Neural cell (in vitro differentiated cells): Measurements from ENCODE around the gene ST3GAL3.

Experiments
- EZH2 ChIP-seq: fragments of 200-600, 300-800 bp; shearing (Covaris generic), sonication (generic); IDR thresholded peaks from 2 replicates; pipeline ENCODE4 v1.6.1; 2014; ENCODE audit warnings: antibody characterized with exemption, low read length, borderline replicate concordance, mild to moderate bottlenecking; ENCODE audit not compliant: insufficient read depth, poor library complexity, severe bottlenecking
- MXI1 ChIP-seq: fragments of 450-650 bp; conservative IDR thresholded peaks from 2 replicates; pipeline ENCODE4 v1.6.1; 2014; ENCODE audit warnings: antibody characterized with exemption, mild to moderate bottlenecking; ENCODE audit not compliant: poor library complexity, severe bottlenecking
- POLR2AphosphoS5 ChIP-seq: IDR thresholded peaks from 2 replicates; pipeline ENCODE4 v1.6.1; 2012
- RAD21 ChIP-seq: fragments of 450-650 bp; conservative IDR thresholded peaks from 2 replicates; pipeline ENCODE4 v1.6.1; 2014; ENCODE audit warnings: antibody characterized with exemption, mild to moderate bottlenecking, moderate library complexity
- TAF1 ChIP-seq: IDR thresholded peaks from 2 replicates; pipeline ENCODE4 v1.6.1; 2012; ENCODE audit warnings: low read depth
- TF ChIP-seq, protein P1 (sequence below): fragments of 450-650 bp; IDR thresholded peaks from 2 replicates; pipeline ENCODE4 v1.5.1; 2014; ENCODE audit warnings: antibody characterized with exemption, mild to moderate bottlenecking, moderate library complexity; ENCODE audit not compliant: poor library complexity, severe bottlenecking

DNA sequence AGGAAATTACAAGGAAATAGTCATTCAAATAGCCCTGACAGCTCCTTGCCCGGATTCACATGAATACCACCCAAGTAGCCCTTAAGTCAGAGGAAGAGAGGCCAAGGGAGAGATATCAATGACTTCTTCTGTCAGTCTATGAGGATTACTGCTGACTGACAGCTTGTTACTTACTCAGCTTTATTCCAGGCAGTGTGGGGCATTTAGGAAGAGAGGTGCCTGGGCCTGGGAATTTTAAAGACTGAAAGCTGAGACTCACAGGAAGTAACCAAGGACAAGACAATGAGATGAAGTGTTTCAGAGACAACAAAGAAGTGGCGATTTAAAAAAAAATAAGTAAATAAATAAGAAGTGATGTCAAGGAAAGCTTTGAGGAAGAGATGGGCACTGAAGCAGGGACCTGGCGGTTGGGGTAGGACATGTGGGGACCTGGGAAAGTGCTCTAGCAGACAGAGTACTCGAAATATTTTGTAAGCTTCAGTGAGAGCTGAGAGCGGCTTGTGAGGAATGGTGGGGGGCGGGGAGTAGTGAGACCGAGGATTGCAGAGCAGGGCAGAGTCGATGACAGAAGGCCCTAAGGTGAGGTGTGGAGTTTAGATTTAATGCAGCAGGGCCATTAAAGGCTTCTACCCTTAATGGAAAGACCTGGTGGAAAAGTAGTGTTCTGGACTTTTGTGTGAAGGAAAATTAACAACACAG is 58.9 kb downstream of the ST3GAL3 start:
- TF ChIP-seq, protein P1, sequence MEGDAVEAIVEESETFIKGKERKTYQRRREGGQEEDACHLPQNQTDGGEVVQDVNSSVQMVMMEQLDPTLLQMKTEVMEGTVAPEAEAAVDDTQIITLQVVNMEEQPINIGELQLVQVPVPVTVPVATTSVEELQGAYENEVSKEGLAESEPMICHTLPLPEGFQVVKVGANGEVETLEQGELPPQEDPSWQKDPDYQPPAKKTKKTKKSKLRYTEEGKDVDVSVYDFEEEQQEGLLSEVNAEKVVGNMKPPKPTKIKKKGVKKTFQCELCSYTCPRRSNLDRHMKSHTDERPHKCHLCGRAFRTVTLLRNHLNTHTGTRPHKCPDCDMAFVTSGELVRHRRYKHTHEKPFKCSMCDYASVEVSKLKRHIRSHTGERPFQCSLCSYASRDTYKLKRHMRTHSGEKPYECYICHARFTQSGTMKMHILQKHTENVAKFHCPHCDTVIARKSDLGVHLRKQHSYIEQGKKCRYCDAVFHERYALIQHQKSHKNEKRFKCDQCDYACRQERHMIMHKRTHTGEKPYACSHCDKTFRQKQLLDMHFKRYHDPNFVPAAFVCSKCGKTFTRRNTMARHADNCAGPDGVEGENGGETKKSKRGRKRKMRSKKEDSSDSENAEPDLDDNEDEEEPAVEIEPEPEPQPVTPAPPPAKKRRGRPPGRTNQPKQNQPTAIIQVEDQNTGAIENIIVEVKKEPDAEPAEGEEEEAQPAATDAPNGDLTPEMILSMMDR = no peak
- no peak for TF ChIP-seq TAF1
- no peak for TF ChIP-seq MXI1
- no peak for TF ChIP-seq EZH2
- TF ChIP-seq RAD21 = no peak
- no peak for TF ChIP-seq POLR2AphosphoS5
